CD1c-positive myeloid dendritic cell (primary cell): ENCODE measurements around the gene PSMD11.
"Not testable (repeated sequence)": the region's sequence is repeated elsewhere in the genome, so short reads cannot be mapped to it uniquely, and the experiment has no call there.

Source experiments
- DNase-seq: peaks from one replicate; pipeline ENCODE4 v3.0.0-alpha.2; 2016; ENCODE audit errors: extremely low spot score

Gene PSMD11

GRCh38 chr17:32444301-32445073 lies at the start of gene PSMD11:
Gene PSMD11 (plus strand): TSS chr17:32444510. CDS start chr17:32444524, 14 bp downstream.
- peak; percentile 98 for DNase-seq

- no peak for DNase-seq
Observed at GRCh38 chr17:32396343-32396742, 48.0 kb upstream of the PSMD11 start.

- no peak for DNase-seq
Observed at GRCh38 chr17:32398946-32399345, 45.4 kb upstream of the PSMD11 start.

DNA sequence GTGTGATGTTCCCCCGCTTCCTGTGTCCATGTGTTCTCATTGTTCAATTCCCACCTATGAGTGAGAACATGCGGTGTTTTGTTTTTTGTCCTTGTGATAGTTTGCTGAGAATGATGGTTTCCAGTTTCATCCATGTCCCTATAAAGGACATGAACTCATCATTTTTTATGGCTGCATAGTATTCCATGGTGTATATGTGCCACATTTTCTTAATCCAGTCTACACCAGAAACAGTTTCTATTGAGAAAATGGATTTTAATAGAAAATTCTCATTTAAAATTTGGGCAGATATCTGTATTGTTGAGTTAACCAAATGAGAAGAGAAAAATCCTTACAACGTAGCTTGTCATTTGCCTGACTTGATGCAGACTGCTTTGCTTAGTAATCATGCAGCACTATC lies 34.2 kb upstream of the PSMD11 start:
- DNase-seq: not testable (repeated sequence)

- DNase-seq: no peak
Observed at GRCh38 chr17:32426894-32427293, 17.4 kb upstream of the PSMD11 start.

GRCh38 chr17:32429598-32429997 lies 14.7 kb upstream of the PSMD11 start:
- no peak for DNase-seq

DNA sequence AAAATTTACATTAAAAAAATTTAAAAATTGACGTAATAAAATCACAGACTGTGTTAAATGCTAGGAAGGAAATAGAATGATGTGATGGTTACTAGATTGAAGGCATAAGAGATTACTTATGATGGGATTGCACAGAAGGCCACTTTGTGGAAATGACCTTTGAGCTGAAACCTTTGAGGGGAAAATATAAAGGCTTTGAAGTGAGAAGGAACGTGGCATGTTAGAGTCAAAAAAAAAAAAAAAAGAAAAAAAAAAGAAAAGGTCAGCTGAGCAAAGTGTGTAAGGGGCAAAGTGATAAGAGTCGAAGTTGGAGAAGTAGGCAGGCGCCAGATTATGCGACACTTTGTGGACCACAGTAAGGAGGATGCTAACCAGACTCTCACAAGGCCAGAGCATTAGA lies 3.6 kb upstream of the PSMD11 start:
- DNase-seq: no peak

DNA sequence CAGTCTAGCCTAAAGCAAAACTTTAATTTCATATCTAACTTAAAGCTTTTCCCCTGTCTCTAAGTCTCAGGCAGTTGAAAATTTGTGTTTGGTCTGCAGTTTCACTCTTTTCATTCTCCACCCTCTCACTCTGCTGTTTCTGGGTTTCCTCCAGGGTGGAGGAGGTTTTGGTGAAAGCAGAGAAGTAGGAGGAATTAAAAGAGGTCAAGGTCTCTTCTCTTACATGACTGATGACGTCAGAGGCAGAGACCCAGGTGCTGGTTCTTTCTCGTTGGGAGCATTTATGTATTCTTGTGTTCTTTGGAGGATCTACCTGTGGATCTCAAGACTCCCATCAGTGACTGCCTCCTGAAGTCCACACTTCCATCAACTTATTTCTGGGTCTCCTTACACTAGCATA lies 2.4 kb upstream of the PSMD11 start:
- no peak for DNase-seq

GRCh38 chr17:32443827-32444300 lies 446 bp upstream of the PSMD11 start:
- DNase-seq: no peak

- DNase-seq: peak; percentile 37
Observed at GRCh38 chr17:32445074-32445415, 735 bp downstream of the PSMD11 start.

- DNase-seq: no peak
Observed at GRCh38 chr17:32445497-32445896, 1.2 kb downstream of the PSMD11 start.

GRCh38 chr17:32445971-32446370 lies 1.7 kb downstream of the PSMD11 start:
- peak; percentile 44 for DNase-seq

GRCh38 chr17:32446949-32447348 lies 2.6 kb downstream of the PSMD11 start:
- DNase-seq: no peak

GRCh38 chr17:32449963-32450362 lies 5.7 kb downstream of the PSMD11 start:
- DNase-seq: no peak

DNA sequence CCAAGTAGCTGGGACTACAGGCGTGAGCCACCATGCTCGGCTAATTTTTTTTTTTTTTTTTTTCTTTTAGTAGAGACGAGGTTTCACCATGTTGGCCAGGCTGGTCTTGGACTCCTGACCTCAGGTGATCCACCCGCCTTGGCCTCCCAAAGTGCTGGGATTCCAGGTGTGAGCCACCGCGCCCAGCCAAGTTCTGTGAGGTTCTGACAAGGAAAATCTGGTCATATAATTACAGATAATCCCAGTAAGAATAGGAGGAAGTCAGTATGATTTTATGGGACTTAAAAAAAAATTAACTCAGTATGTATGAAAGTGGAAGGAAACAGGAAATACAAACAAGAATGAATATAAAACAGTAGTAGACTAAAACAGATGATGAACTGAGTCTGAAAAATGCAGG lies 6.1 kb downstream of the PSMD11 start:
- DNase-seq: not testable (repeated sequence)

DNA sequence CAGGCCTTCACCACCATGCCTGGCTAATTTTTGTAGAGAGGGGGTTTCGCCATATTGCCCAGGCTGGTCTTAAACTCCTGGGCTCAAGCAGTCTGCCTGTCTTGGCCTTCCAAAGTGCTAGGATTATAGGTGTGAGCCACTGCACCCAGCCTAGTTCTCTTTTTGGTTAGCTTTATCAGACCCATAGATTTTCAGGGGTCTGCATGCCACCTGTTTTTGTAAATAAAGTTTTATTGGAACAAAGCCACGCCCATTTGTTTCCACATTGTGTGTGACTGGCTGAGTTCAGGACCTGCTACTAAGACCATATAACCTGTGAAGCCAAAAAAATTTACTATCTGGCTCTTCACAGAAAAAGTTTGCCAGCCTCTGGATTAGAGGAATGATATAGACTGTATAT lies 7.6 kb downstream of the PSMD11 start:
- DNase-seq: no peak

- DNase-seq: no peak
Observed at GRCh38 chr17:32452281-32452680, 8.0 kb downstream of the PSMD11 start.

DNA sequence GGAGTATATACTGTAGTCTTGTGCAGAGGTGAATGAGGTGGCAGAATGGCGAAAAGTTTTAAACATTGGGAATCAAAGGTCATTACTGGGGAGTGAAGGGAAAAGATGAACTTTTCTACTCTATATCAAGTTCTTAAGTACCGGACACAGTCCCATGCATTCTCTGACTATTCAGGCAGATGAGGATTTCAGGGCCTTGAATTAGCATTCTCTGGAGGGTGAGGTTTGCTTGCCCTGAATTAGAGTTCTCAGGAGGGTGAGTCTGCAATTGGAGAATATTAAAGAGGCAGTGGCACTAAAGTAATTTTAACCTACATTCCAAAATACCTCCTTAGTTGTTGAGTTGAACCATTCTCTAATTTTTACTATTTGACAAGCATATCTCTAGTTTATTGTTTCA lies 9.1 kb downstream of the PSMD11 start:
- no peak for DNase-seq

DNA sequence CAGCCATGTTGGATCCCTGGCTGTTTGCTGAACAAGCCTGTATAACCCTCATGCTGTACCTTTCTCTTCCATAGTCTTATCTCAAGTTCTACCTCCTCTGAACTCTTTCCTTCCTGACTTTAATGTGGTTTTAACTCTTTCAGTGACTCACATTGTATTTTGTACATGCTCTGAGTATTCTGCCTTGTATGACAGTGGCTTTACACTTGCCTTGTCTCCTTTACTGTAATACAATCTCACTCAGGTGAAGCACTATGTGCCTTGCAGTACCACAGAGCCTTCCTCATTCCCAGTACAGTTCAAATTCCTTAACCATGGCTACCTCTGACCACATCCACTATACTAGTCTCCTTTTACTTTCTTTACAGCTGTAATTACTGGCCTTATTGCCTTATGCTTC lies 14.1 kb downstream of the PSMD11 start:
- DNase-seq: no peak

GRCh38 chr17:32460054-32460453 lies 15.7 kb downstream of the PSMD11 start:
- no peak for DNase-seq

GRCh38 chr17:32461498-32461852 lies 17.2 kb downstream of the PSMD11 start:
- DNase-seq: no peak

DNA sequence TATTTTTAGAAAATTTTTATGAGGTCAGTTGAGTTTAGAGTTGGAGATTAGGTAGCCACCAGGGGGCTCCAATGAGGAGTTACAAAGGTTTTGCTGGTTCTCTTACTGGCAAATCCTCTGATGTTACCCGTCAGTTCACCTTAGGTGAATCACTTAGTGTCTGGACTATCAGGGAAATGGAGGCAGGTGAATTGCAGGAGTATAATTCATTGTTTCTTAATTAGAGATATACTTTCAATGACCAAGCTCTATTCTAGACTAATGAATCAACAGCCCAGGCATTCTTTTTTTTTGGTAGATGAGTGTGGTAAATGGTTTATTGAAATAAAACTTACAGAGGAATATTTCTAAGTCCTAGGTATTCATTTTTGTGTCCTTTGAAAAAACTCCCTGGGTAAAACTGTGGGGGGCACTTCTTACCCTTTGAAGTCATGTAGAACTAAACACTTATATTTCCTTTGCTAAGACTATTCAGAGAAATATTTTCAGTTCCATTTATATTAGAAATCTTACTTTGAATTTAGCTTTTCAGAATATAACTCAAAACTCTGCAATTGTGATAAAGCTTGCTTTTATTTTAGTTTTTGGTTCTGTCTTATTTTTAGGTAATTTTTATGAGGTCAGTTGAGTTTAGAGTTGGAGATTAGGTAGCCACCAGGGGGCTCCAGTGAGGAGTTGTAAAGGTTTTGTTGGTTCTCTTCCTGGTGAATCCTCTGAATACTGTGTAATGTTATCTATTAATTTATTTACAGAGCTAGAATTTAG lies 17.7 kb downstream of the PSMD11 start:
- DNase-seq: peak; percentile 71

- no peak for DNase-seq
Observed at GRCh38 chr17:32463304-32463703, 19.0 kb downstream of the PSMD11 start.
